Stimulated activated CD8-positive, alpha-beta memory T cell treated with anti-CD3 and anti-CD28 coated beads, Interleukin-7, amount 100 ng/mL, for 1 hour (primary cell): ENCODE measurements around the gene CDSN.
"Not testable (repeated sequence)": the region's sequence is repeated elsewhere in the genome, so short reads cannot be mapped to it uniquely, and the experiment has no call there.

Experiments
- DNase-seq, 2 donors: peaks; one replicate each; pipeline ENCODE4 v3.0.0-alpha.2; 2020; ENCODE audit warnings: low read depth in 2 of 2

The CDSN gene

GRCh38 chr6:31086788-31087440, 33.3 kb downstream of the CDSN start:
- no peak for DNase-seq

- DNase-seq: no peak
These were observed 36.4 kb downstream of the CDSN start for GRCh38 chr6:31083742-31084354.

- no peak for DNase-seq
These were observed 38.4 kb downstream of the CDSN start for GRCh38 chr6:31081872-31082271.

GRCh38 chr6:31079656-31080261, 40.5 kb downstream of the CDSN start:
- peak; percentile 33 to 46 for DNase-seq

DNA sequence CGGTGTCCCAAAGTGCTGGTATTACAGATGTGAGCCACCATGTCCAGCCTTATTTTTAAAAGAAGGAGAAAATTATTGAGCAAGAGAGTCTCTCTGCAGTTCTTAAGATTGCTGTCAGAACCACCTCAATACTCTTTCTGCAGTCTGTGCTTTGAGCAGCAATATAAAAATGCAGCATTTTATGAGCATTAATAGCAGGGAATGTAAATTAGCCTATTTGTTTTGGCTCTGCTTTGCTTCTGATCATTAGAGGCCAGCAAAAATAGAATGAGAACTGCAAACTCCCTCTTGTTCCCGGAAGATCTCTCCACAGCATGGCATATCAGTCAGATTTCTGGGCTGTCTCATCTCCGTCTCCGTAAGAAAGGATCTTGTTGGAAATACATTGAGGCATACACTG, 43.6 kb downstream of the CDSN start:
- DNase-seq: no peak

DNA sequence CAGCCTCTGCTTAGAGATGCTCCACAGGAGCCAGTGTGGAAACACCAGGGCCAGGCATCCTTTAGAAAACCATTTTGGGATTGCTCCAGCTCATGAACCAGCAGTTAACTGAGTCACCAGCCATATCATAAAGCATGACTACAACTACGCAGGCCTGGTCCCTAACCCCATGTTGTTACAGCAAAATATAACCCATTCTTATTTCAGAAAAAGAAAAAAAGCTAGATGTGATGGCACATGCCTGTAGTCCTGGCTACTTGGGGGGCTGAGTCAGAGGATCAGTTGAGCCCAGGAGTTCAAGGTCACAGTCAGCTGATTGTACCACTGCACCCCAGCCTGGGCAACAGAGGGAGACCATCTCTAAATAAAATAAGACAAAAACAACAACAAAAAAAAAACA, 44.7 kb downstream of the CDSN start:
- no peak for DNase-seq

DNA sequence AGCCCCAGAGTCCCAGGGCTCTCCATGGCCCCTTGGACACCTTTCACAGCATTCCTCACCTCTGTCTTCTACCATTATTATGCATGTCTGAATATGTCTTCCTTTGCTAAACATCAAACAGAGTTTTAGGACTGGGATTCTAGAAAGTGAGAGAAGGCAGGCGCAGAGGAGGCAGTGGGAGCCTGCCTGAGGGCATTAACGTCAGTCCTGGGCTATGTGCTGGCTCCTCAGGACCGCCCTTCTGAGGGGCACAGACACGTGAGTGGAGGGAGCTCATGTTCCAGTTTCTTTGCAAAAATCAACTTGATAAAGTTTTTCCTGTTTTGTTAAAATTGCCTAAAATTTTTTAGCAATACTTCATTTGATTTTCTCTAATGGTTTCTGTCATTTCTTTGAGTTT, 45.8 kb downstream of the CDSN start:
- no peak for DNase-seq

GRCh38 chr6:31070711-31071197, 49.5 kb downstream of the CDSN start:
- no peak for DNase-seq

DNA sequence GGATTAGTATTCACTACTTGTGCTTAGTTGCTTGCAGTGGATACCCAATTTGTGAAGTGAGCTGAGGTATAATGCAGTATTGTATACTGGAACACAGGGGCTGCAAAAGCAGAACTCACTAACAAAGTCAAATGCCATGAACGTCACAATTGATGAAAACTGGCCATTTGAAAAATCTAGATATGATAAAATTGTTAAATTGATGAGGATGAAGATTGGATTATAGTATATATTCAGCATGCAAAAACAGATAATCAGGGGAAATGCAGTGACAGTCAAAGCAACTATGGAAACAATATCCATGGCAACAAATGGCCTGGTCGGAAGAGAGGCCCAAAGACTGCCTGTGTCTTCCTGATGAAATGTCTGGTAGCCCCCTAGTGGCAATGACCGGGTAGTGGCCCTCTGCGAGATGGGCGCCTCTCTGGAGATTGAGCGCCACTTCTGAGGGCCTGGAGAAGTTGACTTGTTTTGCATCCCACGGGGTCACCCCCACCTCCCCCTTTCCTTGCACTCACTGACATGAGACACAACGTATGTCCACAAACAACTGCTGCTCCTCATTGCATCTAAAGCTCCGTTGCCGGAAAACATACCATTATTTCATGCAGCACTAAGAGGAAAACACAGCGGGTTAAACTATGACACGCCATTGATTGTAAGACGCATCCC, 51.4 kb downstream of the CDSN start:
- peak; percentile 16 to 36 for DNase-seq

DNA sequence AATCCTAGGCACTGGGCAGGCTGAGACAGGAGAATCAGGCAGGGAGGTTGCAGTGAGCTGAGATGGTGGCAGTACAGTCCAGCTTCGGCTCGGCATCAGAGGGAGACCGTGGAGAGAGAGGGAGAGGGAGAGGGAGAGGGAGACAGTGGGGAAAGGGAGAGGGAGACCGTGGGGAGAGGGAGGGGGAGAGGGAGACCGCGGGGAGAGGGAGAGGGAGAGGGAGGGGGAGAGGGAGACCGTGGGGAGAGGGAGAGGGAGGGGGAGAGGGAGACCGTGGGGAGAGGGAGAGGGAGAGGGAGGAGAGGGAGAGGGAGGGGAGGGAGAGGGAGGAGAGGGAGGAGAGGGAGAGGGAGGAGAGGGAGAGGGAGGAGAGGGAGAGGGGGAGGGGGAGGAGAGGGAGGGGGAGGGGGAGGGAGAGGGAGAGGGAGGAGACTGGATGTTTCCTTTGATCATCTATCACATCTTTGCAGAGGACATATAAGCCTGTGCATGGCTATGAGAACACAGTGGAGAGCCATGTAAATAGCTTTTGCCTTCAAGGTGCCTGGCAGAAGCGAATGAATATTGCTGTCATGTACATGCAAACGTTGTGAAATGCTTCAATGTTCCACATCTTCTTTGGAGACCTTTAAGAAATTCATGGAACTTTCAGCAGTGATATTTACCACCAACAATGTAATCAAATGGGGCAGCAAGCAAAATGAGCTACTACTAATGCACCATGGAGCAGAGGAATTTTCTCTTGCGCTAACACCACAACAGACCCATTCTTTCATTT, 52.2 kb downstream of the CDSN start:
- DNase-seq: not testable (repeated sequence)

DNA sequence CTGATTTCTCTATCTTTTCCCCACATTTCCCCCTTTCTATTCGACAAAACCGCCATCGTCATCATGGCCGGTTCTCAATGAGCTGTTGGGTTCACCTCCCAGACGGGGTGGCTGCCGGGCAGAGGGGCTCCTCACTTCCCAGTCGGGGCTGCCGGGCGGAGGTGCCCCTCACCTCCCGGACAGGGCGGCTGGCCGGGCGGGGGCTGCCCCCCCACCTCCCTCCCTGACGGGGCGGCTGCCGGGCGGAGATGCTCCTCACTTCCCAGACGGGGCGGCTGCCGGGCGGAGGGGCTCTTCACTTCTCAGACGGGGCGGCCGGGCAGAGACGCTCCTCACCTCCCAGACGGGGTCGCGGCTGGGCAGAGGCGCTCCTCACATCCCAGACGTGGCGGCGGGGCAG, 53.2 kb downstream of the CDSN start:
- not testable (repeated sequence) for DNase-seq

DNA sequence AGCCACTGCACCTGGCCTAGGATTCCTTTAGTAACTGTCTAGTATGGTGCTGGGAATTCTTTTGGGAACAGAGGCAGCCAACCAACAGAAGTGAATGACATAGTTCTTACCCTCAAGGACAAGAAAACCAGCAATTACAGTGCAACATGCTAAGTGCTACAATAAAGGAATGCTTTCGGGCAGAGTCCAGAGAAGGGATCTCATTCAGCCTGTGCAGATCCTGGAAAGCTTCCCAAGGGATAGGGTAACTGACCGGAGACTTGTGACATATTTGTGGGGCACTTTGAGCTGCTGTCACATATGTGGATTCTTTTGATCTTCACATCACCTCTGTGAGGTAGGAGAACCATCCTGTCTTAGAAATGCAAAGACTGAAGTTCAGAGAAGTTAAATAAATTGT, 54.7 kb downstream of the CDSN start:
- DNase-seq: no peak
